ENCODE measurements around the gene SLC38A10.

DNA sequence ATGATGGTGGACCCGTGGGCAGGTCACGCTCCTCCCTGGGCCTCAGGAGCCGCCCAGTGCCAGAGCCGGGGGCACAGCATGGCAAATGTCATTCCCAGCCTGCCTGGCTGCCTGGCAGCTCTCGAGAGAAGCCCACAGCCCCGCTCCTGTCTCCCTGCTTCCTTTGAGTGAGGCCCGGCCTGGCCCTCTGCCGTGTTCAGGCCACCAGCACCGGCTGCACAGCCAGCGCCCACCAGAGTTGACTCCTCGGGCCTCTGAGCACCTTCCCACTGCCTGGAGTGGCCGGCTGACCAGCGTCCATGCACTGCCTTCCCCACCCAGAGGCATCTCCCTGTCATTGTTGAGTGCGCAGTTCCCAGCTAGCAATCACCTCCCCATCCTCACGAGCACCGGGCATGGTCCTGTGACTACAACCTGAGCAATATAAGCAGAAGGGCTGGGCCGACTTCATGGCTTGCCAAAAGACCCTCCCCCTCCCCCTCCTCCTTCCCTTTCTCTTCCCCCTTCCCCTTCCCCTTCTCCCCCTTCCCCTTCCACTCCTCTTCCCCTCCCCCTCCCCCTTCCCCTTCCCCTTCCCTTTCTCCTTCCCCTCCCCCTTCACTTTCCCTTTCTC lies 11.9 kb upstream of the SLC38A10 start:
- TF ChIP-seq CTCF (IDR thresholded peaks at IDR 0.05; ENCODE audit: low read length) (no peak), EZH2 (IDR thresholded peaks at IDR 0.05; ENCODE audit: borderline replicate concordance, low read length) (no peak)

Data from OCI-LY1 (cell line).